Amniotic stem cell (primary cell): Measurements from ENCODE around the gene SHH.

Experiments
- DNase-seq: peaks from one replicate; lab custom pipeline; 2025; lab: John Stamatoyannopoulos, UW

The SHH gene

GRCh38 chr7:155764438-155764793, 47.8 kb downstream of the SHH start:
- DNase-seq = no peak

- no peak for DNase-seq
Measured at GRCh38 chr7:155763691-155764437, 48.4 kb downstream of the SHH start.

DNA sequence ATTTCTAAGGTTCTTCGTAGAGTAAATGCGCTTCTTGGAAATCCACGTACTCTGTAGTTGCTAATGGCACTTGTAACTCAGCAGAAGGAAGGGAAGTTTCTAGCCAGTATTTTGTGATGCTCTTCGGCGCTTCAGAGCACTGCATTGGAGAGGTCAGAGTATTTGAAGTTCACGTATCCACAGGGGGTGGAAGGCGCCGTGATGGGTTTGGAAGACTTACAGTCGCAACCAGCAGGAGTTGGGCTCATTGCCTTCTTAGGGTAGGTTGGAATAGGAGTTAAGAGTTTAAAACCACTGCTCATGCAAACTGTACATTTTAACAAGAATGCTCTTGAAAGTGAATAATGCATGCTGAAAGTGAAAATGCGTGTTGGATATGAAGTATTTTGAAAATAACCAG, 49.1 kb downstream of the SHH start:
- DNase-seq = no peak

DNA sequence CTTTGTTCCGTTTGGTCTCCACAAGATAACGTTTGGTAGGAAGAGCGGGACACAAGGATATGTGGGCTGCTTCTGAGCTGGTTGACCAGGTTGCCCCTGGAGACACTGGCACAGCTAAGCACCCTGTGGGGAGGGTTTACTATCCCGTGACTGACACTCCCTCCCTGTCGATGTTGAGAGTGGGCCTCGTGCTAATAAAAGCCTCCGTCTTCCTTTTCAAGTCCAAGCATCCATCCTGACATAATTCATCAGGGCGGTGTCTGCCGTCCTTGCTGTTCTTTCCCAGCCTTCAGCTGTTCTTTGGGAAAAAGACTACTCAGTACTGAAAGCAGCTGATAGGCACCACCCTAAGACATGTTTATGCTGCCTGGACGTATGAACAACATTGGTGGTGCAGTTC, 49.6 kb downstream of the SHH start:
- DNase-seq = no peak

GRCh38 chr7:155762036-155762435, 50.2 kb downstream of the SHH start:
- DNase-seq = no peak

- DNase-seq = no peak
Measured at GRCh38 chr7:155761162-155761561, 51.1 kb downstream of the SHH start.

- DNase-seq = no peak
Measured at GRCh38 chr7:155759740-155760430, 52.4 kb downstream of the SHH start.

GRCh38 chr7:155758348-155758747, 53.9 kb downstream of the SHH start:
- DNase-seq = no peak

- no peak for DNase-seq
Measured at GRCh38 chr7:155756322-155756721, 55.9 kb downstream of the SHH start.

DNA sequence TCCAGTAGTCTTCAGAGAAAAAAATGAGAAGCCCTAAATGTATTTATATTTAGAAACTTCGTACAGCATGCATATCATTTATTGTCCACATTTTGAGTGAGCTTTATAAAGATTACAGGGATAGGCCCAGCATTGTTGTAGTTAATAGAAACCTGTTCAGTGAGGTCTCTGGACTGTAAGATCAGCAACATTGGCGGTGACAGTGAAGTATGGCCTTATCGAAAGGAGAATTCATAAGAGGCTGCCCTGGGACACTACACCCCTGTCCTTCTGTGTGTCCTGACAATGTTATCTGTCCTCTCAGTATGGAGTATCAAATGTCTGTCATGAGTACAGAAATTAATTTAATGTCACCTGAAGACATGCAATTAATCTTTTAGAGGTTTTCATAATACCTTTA, 57.2 kb downstream of the SHH start:
- DNase-seq = no peak

- DNase-seq = no peak
Measured at GRCh38 chr7:155754165-155754564, 58.1 kb downstream of the SHH start.

DNA sequence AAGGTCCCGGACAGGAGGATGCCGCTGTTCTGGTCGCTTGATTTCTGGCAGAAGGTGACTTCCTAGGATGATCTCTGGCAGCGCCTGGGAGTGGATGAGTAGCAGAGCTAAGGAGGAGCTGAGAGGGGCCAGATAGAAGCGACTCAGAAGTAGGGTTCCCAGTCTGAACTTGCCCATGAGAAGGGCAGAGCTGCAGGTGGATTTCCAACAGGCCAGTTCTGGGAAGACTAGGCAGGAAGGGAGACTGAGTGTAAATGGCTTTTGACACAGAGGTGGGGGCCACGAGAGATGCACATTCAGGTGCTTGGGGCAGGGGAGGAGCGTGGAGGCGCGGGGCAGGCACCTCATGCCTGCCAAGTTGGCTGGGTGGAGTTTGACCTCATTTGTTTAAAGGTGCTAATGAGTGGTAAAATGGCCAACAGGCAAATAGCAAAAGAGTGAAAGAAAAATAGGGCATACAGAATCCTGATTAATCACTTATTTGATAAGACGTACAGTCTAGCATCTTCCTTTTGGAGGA, 58.8 kb downstream of the SHH start:
- no peak for DNase-seq

GRCh38 chr7:155752756-155753445, 59.4 kb downstream of the SHH start:
- DNase-seq = no peak

DNA sequence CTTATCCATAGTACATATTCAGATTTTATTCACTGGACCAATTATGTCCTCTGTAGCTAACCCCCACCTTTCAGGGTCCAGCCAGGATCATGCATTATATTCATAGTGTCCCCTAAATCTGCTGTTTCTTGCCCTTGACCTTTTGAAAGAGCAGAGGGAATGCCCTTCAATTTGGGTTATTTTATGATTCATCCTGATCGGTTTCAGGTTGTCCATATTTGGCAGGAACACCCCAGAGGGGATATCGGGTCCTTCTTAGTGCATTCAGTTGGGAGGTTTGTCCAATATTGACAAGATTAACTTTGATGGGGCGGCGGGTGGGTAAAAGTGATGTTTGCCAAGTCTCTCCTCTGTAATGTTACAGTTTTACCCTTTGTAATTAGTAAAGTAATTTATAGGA, 60.9 kb downstream of the SHH start:
- DNase-seq = no peak

DNA sequence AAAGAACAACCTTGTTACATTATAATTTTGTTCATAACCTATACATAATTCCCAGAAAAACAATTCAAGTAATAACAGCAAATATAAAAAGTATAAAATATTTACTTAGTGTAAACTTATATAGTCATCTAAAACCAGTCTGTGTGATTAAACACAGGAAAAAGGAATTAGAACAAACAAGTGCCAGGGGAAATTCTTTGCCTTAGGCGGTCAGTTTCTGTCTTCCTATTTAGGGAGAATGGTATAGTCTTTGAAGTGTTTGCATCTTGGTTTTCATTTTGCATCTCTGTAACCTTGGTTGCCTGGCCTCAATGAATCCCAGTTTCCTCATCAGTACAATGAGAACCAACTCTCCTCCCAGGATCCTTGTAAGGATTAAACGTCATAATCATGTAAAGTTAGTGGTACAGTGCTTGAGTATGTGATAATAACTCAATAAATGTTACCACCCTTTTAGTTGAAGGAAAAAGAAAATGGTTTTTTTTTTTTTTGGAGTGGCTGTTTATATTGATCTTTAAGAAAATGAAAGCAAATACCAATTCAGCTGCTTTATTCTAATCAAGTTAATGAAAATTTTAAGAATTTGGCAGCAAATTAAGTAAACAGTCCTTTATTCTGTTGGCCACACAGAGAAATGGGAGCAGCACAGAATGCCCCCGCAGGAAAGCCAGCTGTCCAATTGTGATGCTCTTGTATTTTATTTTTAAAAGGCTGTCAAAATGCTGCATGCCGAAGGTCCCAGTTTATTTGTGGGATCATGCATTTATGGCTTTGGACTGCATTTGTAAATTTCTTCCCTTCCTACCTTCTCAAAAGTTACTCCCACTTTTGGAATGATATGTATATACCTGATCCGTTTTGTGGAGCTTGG, 61.8 kb downstream of the SHH start:
- DNase-seq = no peak
